NCI-H146 treated with DMSO at 0.1 percent for 48 hours (cell line): ENCODE data around the gene HDLBP.

ENCODE experiments used
- DNase-seq: peaks from one replicate; lab custom pipeline; 2025; ENCODE audit not compliant: unreplicated experiment; lab: John Stamatoyannopoulos, UW

HDLBP gene

DNA sequence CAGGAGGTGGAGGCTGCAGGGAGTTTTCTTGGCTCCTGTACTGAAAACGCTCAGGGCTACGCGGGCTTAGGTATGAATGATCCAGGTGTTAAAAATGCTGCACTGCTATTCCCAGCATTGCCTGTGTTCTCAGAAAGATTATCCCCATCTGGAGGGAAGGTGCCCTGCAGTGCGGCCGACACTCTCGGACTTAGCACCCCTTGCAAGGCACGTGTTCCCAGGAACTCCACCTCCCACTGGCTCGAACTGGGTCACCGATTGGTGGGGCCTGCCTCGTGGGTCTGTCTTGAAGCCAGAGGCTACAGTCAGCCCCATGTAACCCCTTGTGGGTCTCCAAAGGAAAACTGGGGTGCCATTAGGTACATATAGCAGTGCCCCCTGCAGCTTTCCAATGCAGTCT lies 101.3 kb downstream of the HDLBP start:
- no peak for DNase-seq

DNA sequence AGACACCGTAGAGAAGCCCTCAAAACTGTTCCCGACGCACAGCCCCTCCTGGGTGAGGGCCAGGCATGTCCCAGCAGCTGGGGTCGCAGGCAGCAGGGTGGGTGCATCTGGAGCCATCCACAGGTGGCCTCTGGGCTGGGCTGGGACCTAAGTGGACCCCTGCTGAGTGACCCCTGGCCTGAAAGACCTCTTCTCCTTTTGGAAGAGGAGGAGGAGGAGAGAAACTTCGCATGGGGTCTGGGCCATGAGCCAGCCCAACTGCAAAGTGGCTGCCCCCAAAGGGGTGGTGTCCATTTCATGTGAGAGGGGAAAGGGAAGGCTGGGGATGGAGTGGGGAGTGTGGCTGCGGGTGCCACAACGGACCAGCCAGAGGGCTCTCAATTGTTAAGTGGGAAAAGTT lies 101.9 kb downstream of the HDLBP start:
- DNase-seq: no peak

DNA sequence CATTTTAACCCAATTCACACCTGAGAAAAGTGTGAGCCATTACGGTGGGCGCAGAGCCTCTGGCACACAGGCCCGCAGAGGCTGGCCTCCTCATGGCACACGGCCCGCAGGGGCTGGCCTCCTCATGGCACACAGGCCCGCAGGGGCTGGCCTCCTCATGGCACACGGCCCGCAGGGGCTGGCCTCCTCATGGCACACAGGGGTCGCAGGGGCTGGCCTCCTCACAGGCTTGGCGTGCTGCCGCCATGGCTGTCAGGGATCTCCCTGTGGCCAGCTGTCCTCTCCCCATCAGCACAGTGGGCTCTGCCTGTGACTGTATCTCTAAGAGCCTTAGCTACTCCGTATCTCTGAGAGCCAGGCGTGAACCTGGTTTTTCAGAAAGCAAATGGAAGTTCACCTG lies 102.4 kb downstream of the HDLBP start:
- DNase-seq: no peak

DNA sequence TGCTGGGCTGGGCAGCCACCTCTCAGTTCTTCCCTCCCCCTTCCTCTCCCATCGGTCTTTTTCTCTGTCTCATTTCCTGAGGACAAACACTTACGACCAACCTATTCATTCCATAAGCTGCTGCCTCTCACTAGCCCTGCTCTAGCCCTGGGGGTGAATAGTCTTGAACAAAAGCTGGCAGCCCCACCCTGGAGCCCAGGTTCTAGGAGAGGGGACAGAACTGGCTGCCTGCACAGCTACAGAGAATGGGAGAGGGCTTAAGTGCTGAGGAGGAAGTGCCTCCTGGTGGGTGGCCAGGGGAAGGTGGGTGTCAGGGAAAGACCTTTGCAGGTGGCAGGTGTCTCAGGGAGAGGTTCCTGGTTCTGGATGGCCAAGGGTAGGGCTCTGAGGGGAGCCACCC lies 104.2 kb downstream of the HDLBP start:
- DNase-seq: peak; percentile 56

DNA sequence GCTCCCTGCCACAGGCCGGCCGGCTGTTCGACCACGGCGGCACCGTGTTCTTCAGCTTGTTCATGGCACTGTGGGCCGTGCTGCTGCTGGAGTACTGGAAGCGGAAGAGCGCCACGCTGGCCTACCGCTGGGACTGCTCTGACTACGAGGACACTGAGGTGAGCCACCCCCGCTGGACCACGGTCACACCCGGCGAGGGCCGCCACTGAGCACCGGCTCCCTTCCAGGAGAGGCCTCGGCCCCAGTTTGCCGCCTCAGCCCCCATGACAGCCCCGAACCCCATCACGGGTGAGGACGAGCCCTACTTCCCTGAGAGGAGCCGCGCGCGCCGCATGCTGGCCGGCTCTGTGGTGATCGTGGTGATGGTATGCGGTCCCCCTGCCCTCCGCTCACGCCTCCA lies 106.2 kb downstream of the HDLBP start:
- DNase-seq: no peak

DNA sequence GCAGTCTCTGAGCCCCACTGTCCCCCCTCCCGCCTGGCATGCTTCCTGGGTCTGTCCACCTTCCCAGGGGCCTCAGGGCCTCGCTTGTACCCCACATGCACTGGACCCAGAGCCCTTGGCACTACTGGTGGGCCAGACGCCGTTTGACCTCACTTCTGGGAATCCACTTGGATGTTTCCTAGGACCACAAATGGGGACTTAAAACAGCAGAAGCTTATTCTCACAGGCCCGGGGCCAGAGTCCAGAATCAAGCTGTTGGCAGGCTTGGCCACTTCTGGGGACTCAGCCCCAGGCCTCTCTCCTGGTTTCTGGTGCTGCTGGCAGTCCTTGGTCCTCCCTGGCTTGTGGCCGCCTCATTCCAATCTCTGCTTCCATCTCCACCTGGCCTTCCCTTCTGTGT lies 107.4 kb downstream of the HDLBP start:
- no peak for DNase-seq

DNA sequence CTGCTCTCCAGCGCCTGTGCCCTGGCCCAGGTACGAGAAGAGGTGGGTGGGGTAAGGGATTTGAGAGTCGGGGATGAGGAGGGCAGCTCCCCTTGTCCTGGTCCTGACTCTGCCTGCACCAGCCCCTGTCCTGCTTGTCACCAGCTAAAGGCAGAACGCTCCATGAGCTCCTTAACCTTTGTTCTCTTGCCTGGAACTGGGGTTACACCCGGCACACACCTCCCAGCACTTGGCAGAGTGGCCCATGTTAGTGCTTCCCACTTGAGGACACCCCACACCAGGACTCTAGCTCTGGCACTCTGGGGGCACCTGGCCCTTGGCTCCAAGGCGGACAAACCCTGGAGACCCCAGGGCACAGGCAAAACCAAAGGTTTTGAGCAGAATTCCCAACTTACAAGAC lies 107.8 kb downstream of the HDLBP start:
- DNase-seq: no peak

DNA sequence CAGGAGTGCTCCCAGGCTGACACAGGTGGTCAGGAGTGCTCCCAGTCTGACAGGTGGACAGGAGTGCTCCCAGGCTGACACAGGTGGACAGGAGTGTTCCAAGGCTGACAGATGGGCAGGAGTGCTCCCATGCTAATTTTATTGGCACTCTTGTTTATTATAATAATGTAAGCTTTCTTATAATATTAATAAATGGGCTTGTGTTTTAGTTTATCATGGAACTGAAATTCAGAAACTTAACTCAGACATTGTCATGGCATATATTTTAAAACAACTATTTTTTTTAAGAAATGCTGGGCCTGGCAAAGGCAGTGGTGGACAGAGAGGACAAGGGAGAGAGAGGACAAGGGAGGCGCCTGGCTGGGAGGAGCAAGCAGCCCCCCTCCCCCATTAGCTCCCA lies 108.3 kb downstream of the HDLBP start:
- DNase-seq: no peak

DNA sequence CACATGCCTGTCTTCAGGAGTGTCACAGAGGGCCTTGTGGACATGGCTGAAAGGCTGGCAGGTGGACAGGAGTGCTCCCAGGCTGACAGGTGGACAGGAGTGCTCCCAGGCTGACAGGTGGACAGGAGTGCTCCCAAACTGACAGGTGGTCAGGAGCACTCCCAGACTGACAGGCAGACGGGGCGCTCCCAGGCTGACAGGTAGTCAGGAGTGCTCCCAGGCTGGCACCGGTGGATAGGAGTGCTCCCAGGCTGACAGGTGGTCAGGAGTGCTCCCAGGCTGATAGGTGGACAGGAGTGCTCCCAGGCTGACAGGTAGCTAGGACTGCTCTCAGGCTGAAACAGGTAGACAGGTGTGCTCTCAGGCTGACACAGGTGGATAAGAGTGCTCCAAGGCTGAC lies 110.4 kb downstream of the HDLBP start:
- no peak for DNase-seq

DNA sequence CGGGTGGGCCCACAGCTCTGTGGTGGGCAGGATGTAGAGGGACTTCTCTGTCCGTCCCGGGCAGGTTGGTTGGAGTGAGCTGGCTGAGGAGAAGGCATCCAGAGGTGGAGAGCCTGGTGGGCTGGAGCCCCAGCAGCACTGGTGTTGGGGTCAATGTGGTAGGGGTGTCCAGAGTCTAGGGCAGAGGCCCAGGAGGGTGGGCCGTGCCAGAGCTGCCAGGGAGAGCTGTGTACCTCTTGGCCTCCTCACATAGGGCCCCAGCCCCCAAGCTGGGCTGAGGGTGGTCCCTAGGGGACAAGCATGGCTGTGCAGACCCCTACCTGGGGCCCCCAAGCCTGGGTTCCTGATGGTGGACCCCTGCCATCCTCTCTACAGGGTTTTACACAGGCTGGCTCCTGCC lies 111.0 kb downstream of the HDLBP start:
- no peak for DNase-seq

DNA sequence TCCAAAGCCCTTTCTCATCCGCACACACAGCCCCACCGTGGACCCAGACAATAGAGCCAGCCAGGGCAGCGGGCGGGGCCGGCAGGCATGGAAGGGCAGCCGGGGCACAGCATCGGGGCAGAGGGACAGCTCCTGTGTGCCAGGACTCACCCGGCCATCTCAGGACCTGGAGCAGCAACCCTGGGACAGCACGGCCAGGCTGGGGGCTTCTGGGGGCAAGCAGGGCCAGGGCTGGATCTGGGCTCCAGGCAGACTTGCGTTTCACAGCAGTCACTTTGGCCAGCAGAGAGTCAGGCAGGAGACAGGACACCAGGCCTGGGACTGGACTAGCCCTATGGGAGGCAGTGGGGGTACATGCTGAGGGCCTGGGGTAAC lies 111.5 kb downstream of the HDLBP start:
- DNase-seq: no peak

DNA sequence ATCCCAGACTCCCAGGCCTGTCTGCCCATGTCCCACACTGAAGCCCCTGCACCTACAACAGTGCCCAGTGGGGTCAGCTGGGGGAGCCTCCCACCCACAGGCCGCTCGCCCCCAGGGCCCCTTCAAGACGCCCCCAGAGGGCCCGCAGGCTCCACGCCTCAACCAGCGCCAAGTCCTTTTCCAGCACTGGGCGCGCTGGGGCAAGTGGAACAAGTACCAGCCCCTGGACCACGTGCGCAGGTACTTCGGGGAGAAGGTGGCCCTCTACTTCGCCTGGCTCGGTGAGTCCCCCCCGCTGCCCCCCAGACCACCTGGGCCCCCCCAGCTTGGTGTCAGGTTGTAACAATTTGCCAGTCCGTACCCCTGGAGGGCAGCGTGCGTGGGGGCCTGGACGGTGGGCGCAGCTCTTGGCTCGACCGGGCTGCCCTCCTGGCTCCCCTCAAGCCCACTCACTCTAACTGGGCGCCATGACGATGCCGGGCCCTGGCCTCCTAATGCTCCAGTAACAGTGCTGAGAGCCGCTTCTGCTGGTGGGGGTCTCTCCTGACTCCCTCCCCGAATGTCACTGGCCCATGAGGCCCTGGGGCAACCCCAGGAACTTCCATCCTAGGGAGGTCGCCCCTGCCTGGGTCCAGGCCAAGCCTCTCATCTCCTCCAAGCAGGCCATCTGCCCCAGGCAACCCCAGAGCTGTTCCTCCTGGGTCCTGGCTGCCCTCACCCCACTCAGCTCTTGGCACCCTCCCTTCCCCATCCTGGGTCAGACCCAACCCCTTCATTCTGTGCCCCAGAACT lies 112.1 kb downstream of the HDLBP start:
- DNase-seq: no peak

DNA sequence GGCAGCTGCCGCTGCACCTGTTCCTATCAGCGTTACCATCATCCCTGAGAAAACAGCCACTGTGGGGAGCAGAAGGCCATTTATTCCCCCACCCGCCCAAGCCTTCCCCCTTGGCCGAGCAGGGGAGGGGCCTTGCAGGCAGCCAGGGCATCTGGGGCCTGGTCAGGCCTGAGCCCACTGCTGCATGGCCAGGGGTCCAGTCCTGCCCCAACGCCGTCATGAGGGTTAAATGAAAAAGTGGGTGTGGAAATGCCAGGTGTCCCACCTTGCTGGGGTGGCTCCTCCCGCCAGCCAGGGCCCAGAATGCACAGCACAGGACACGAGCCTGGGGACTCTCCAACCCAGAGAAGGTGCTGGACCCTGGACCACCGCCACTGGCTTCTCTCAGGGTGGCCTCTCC lies 112.8 kb downstream of the HDLBP start:
- no peak for DNase-seq

DNA sequence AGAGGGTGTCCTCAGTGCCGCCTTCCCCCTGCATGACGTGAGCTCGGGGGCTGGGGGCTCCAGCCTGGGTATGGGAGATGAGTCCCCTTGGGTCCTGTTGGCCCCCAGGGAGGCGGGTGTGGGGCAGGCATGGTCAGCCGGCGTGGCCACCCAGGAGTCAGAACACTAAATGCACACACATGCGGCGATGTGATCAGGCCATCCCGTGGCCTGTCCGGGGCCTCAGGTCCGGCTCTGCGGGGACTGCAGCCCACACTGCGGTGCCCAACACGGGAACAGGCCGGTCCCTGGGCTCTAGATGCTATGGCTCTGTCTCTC lies 113.2 kb downstream of the HDLBP start:
- DNase-seq: no peak

DNA sequence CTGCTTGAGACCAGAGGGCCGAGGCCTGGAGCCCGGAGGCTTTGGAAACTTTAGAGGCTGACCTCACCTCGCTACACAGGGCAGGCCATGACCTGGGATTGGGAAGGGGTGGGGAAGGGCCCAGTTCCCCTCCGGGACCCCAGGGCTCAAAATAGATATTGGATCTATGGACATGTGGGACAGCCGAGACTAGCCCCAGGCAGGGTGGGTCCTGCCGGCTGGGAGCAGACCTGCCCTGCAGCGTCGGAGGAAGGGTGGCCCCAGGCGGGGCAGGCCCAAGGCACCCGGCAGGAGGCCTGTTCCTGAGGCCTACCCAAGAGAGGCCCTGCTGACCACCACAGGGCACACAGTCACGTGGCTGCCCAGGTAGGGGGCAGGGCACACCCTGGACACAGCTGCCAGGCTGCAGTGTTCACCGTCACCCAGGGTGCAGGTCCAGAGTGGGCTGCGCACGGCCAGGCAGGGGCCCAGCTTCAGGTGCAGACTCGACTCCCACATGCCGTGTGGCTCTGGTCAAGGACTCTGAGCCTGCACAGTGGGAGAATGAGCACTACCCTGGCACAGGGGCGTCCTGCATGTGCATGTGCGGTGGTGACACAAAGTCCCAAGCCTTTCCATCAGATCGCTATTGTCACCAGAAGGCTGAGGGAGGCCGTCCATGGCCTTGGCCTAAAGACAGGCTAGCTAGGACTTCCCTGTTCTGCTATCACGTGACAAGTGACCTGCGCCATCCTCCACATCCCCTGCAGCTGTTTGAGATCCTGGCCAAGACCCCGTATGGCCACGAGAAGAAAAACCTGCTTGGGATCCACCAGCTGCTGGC lies 113.8 kb downstream of the HDLBP start:
- no peak for DNase-seq

DNA sequence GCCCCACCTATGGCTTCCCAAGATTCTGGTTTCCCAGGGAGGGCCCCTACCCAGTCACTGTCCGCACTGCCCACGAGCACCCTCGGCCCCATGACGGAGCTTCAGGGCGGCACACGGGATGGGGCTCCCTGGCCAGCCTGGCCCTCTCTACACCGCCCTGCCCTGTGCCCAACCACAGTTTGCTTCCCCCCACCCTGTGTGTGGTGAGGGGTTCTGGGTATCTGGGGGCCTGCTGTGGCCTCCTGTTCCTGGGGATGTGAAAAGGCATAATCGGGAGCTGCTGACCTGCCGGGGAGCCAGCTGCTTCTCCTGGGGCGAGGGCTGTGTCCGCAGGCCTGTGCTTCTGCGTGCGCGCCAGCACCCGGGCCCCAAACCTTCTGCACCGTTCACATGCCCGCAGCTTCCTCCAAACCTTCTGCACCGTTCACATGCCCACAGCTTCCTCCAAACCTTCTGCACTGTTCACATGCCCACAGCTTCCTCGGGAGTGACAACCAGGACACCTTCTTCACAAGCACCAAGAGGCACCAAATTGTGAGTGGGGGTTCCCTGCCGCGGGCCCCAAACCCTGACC lies 114.6 kb downstream of the HDLBP start:
- no peak for DNase-seq

DNA sequence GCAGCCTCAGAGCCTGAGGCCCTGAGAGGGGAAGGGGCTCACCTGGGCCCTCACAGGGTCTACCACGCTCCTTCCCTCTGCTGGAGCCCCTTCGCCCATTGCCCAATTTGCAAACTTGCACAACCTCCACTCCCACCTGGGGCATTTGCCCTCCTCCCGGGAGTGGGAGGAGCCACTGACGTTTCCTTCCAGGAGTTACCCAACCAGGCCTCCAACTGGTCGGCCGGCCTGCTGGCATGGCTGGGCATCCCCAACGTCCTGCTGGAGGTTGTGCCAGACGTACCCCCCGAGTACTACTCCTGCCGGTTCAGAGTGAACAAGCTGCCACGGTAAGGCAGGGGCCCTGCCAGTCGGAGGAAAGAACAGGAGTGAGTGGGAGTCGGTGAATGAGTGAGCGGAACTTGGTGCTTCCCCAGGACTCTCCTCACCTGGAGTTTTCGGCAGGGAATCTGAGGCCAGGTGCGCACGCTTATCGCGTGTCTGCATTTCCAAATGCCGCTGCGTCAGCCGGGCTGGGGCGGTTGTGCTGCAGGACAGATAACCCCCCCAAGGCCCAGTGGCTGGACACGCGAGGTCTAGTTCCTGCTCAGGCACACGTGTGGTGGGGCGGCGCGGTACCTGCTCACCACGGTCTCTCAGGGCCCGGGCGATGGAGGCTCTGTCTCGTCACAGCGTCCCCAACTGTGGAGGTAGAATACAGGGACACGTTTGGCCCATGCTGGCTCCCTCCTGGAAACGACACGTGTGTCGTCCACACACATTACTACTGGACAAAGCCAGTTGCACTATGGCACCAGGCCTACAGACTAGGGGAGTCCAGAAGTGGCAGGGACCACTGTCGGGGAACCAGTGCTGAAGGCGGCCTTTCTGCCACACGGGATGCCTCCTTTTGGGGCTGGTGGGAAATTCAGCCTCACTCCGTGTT lies 115.3 kb downstream of the HDLBP start:
- DNase-seq: no peak

DNA sequence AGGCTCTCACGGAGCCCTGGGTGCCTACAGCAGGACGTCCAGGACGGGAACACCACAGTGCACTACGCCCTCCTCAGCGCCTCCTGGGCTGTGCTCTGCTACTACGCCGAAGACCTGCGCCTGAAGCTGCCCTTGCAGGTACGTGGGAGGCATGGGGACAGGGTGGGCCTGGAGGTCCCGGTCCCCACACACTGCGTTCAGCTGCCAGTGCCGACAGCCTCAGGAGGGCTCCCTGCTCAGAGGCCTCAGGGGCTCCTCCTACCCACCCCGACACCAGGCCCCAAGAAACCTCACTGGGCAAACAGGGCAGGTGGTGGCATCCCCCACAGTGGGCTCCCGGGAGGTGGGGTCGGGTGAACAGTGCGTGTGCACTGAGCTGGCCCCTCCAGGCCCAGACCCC lies 116.2 kb downstream of the HDLBP start:
- DNase-seq: no peak

DNA sequence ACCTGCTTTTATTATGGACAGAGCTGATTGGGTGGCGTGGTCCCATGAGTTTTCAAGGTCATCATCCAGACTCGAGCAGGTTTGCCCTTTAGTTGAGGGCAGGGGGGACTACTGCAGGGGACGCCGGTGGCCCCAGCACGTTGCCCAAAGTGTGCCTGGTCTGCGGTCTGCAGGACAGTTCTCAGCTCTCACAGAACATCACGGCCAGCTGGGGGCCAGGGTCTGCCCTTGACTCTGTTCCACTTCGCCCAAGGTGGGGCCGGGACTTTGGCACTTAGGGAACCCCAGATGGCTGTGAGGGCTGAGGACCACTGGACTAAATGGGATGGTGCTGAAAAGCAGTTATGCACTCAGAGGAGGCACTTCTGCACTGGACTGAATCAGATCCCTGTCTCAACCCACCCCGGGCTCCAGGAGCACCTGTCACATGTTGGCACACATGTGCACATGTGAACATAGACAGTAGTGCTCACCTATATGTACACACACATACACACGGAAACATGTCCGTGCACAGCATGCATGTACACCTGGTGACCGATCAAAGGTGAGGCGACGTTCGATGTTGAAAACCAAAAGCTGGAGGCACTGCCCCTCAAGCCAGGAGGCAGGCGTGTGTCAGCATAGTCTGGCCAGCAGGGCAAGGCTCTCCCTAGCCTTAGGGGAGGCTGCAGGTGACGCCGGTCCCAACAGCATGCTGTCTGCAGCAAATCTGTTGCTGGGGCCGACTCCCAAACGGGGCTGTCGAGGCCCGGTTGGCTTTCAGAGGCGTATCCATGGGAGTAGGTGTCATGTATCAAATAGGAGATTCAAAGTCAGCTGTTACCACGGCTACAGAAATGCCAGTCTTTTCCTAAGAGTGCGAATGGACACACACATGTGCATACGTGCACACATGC lies 116.8 kb downstream of the HDLBP start:
- DNase-seq: no peak

DNA sequence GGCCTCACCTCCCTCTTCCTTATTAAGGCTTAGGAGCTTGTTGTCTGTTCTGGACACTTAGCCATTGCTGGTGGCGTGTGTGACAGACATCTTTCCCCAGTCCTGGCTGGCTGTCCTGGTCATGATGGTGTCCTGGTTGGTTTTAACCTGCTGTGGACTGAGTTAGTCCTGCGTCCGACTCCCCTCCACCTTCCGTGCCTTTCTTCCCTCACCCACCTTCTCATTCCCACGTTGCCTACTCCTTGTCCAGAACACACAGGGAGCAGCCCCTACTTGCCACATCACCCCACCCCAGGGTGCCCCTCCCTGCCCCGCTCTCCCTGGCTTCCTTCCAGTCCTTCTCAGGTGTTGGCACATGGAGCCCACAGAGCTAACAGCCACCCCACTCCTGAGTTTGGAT lies 117.5 kb downstream of the HDLBP start:
- DNase-seq: no peak
